ENCODE measurements around the gene YEATS2.

YEATS2 gene

GRCh38 chr3:183762304-183762703 is 64.7 kb downstream of the YEATS2 start:
- no peak overlapping the region for H3K4me3 ChIP-seq (ENCODE audit: low read depth, low read length)
- TF ChIP-seq CTCF (IDR thresholded peaks at IDR 0.05; ENCODE audit: low read depth, low read length, missing control alignments): no peak
- no peak for DNase-seq (ENCODE audit: low read depth)

- no peak for TF ChIP-seq CTCF (IDR thresholded peaks at IDR 0.05; ENCODE audit: low read depth, low read length, missing control alignments)
- no peak for DNase-seq (ENCODE audit: low read depth)
Observed at GRCh38 chr3:183764847-183765731, 67.5 kb downstream of the YEATS2 start.

GRCh38 chr3:183766107-183766506 is 68.5 kb downstream of the YEATS2 start:
- H3K4me3 ChIP-seq (ENCODE audit: low read depth, low read length): no peak overlapping the region
- no peak for DNase-seq (ENCODE audit: low read depth)
- TF ChIP-seq CTCF (IDR thresholded peaks at IDR 0.05; ENCODE audit: low read depth, low read length, missing control alignments): no peak

More at GRCh38 chr3:183764847-183765731, 67.5 kb downstream of the YEATS2 start:
- no peak overlapping the region for H3K4me3 ChIP-seq (ENCODE audit: low read depth, low read length)

GRCh38 chr3:183766745-183767606 is 69.4 kb downstream of the YEATS2 start:
- TF ChIP-seq CTCF (IDR thresholded peaks at IDR 0.05; ENCODE audit: low read depth, low read length, missing control alignments): peak; percentile 86
- peak; percentile 39 for DNase-seq (ENCODE audit: low read depth)
- no peak overlapping the region for H3K4me3 ChIP-seq (ENCODE audit: low read depth, low read length)

- TF ChIP-seq CTCF (IDR thresholded peaks at IDR 0.05; ENCODE audit: low read depth, low read length, missing control alignments): no peak
- no peak for DNase-seq (ENCODE audit: low read depth)
- no peak overlapping the region for H3K4me3 ChIP-seq (ENCODE audit: low read depth, low read length)
Observed at GRCh38 chr3:183768114-183768513, 70.5 kb downstream of the YEATS2 start.

GRCh38 chr3:183769453-183769852 is 71.9 kb downstream of the YEATS2 start:
- no peak overlapping the region for H3K4me3 ChIP-seq (ENCODE audit: low read depth, low read length)
- no peak for DNase-seq (ENCODE audit: low read depth)
- no peak for TF ChIP-seq CTCF (IDR thresholded peaks at IDR 0.05; ENCODE audit: low read depth, low read length, missing control alignments)

Data from GM12864 (cell line).